ENCODE measurements around the gene ADRB2. TPM values are rescaled to one million over a fixed set of nuclear protein-coding genes. Genes with fewer than 3 reads are reported as not detected.

Gene ADRB2
- 0.92 to 1.4 TPM (median 0.93 TPM) in 5 replicates for total RNA-seq (2022; extraction: Qiagen RNA extraction)

GRCh38 chr5:148826053-148826738, at the start of gene ADRB2:
TSS of gene ADRB2 (plus strand) at chr5:148826611. CDS start at chr5:148826832, 221 bp downstream.

Other genes starting within 250 kb of the ADRB2 start
- gene HTR4, start 172.1 kb upstream of the ADRB2 start, total RNA-seq (2022; extraction: Qiagen RNA extraction): not detected in 5 replicates
- gene SH3TC2, start 236.5 kb downstream of the ADRB2 start, total RNA-seq (2022; extraction: Qiagen RNA extraction): 0.33 to 0.76 TPM (median 0.44 TPM) in 5 replicates

Measured in A549 treated with Mapracorat at 1 μM for 4 hours (cell line).